Cardiac muscle cell (in vitro differentiated cells and primary cell): Measurements from ENCODE around the gene LPIN1. TPM values are rescaled to one million over a fixed set of nuclear protein-coding genes. Genes with fewer than 3 reads are reported as not detected.

Source experiments
- DNase-seq, 2 donors: peaks; one replicate each; pipeline versions ENCODE4 v3.0.0 to v3.0.0-alpha.2; 2010 to 2017; ENCODE audit warnings: low read depth in 1 of 2, low spot score in 1 of 2
- H3K27ac ChIP-seq: fragments of 200-600 bp; sonication (generic); 2 replicates; pipeline ENCODE4 v1.5.1; 2016
- H3K27me3 ChIP-seq: fragments of 200-600 bp; sonication (generic); 2 replicates; pipeline ENCODE4 v1.6.0; 2016; ENCODE audit warnings: control low read depth
- H3K36me3 ChIP-seq: fragments of 200-600 bp; sonication (generic); 2 replicates; pipeline ENCODE4 v1.5.1; 2016; ENCODE audit warnings: control low read depth
- H3K4me1 ChIP-seq: fragments of 200-600 bp; sonication (generic); 2 replicates; pipeline ENCODE4 v1.8.1; 2017; ENCODE audit warnings: low read depth, mild to moderate bottlenecking, mixed run types
- H3K4me3 ChIP-seq: fragments of 200-600 bp; sonication (generic); 2 replicates; pipeline ENCODE4 v1.5.1; 2016; ENCODE audit warnings: mild to moderate bottlenecking
- H3K9me3 ChIP-seq: fragments of 200-600 bp; sonication (generic); 2 replicates; pipeline ENCODE4 v1.5.1; 2017; ENCODE audit warnings: low read depth, mild to moderate bottlenecking, control low read depth
- polyA plus RNA-seq: library from polyadenylated mRNA; unstranded; fragments of >200 nt; fragmentation: Nextera tagmentation; extraction: Ambion mirVana; gene quantifications from 2 replicates; pipeline ENCODE4 v1.2.1, GENCODE V29; 2016
- total RNA-seq: library from RNA; depleted of rRNA; stranded (reverse); fragments of >200 nt; gene quantifications from 2 replicates; pipeline ENCODE4 v1.2.3, GENCODE V29; 2016
- TF ChIP-seq, protein P1 (sequence below): IDR thresholded peaks from 2 replicates; pipeline ENCODE4 v1.5.1; 2012; ENCODE audit warnings: low read depth, mild to moderate bottlenecking, low read length

The LPIN1 gene
- total and polyA plus RNA-seq, 2 experiments from 2014 or later, result 47.0 to 58.3 TPM

- Histone ChIP-seq H3K36me3 (no peaks in the 10 kb centered on the region), H3K4me3 (no peak overlapping the region), H3K27me3 (no peaks in the 10 kb centered on the region), H3K4me1 (no peaks in the 10 kb centered on the region), H3K27ac (no peak overlapping the region), H3K9me3 (no peaks in the 10 kb centered on the region)
- DNase-seq, result no peak
- TF ChIP-seq, protein P1, sequence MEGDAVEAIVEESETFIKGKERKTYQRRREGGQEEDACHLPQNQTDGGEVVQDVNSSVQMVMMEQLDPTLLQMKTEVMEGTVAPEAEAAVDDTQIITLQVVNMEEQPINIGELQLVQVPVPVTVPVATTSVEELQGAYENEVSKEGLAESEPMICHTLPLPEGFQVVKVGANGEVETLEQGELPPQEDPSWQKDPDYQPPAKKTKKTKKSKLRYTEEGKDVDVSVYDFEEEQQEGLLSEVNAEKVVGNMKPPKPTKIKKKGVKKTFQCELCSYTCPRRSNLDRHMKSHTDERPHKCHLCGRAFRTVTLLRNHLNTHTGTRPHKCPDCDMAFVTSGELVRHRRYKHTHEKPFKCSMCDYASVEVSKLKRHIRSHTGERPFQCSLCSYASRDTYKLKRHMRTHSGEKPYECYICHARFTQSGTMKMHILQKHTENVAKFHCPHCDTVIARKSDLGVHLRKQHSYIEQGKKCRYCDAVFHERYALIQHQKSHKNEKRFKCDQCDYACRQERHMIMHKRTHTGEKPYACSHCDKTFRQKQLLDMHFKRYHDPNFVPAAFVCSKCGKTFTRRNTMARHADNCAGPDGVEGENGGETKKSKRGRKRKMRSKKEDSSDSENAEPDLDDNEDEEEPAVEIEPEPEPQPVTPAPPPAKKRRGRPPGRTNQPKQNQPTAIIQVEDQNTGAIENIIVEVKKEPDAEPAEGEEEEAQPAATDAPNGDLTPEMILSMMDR, result no peak
These were observed 130.5 kb downstream of the LPIN1 start for GRCh38 chr2:11876889-11877288.

Other genes with a start within 250 kb of the LPIN1 start
- gene GREB1, start 212.6 kb upstream of the LPIN1 start, total RNA-seq, result 32.6 and 50.5 TPM in 2 replicates
- 27.1 and 36.8 TPM in 2 replicates for gene GREB1, start 212.6 kb upstream of the LPIN1 start, polyA plus RNA-seq
- gene NTSR2, start 76.4 kb upstream of the LPIN1 start, total RNA-seq, result not detected in 2 replicates
- gene NTSR2, start 76.4 kb upstream of the LPIN1 start, polyA plus RNA-seq, result not detected in 2 replicates